GM12892 (cell line): ENCODE data around the gene WDR35.

Experiments
- DNase-seq: peaks from one replicate; pipeline ENCODE4 v3.0.0; 2011; ENCODE audit not compliant: insufficient read length
- FAIRE-seq: peaks from 2 replicates; lab custom pipeline; 2011; peaks lifted over from hg19 to GRCh38; lab: Jason Lieb, UNC
- POLR2A ChIP-seq: IDR thresholded peaks from 2 replicates; pipeline ENCODE4 v1.6.1; 2011; ENCODE audit warnings: low read depth, low read length, control low read depth
- POLR2AphosphoS5 ChIP-seq: IDR thresholded peaks from 2 replicates; pipeline ENCODE4 v1.6.1; 2011; ENCODE audit warnings: low read depth, low read length, control low read depth
- TAF1 ChIP-seq: IDR thresholded peaks from 2 replicates; pipeline ENCODE4 v1.6.1; 2011; ENCODE audit warnings: low read depth, mild to moderate bottlenecking, control low read depth, low read length, borderline replicate concordance

WDR35 gene

GRCh38 chr2:20005067-20005627 is 15.2 kb upstream of the WDR35 start:
- FAIRE-seq (no peak), DNase-seq (no peak)
- no peak for TF ChIP-seq POLR2AphosphoS5
- TF ChIP-seq TAF1: no peak
- TF ChIP-seq POLR2A: no peak

GRCh38 chr2:20001361-20001863 is 11.5 kb upstream of the WDR35 start:
- no peak for FAIRE-seq
- no peak for DNase-seq

GRCh38 chr2:19993731-19994130 is 3.8 kb upstream of the WDR35 start:
- TF ChIP-seq POLR2A (no peak), TAF1 (no peak), POLR2AphosphoS5 (no peak)
- FAIRE-seq (no peak), DNase-seq (no peak)

More at GRCh38 chr2:20001361-20001863, 11.5 kb upstream of the WDR35 start:
- no peak for TF ChIP-seq POLR2A
- TF ChIP-seq TAF1: no peak
- TF ChIP-seq POLR2AphosphoS5: no peak

- no peak for TF ChIP-seq TAF1
- no peak for TF ChIP-seq POLR2A
- TF ChIP-seq POLR2AphosphoS5: no peak
- DNase-seq (no peak), FAIRE-seq (no peak)
Observed at GRCh38 chr2:19991895-19992294, 2.0 kb upstream of the WDR35 start.

GRCh38 chr2:19990416-19990728 is 467 bp upstream of the WDR35 start:
- no peak for FAIRE-seq
- no peak for TF ChIP-seq POLR2A
- TF ChIP-seq POLR2AphosphoS5: no peak
- TF ChIP-seq TAF1: no peak
- DNase-seq: no peak

GRCh38 chr2:19989342-19989666 is 601 bp downstream of the WDR35 start:
- TF ChIP-seq POLR2AphosphoS5 (no peak), TAF1 (no peak), POLR2A (no peak)
- no peak for FAIRE-seq
- DNase-seq: no peak

GRCh38 chr2:19988600-19988999 is 1.3 kb downstream of the WDR35 start:
- no peak for FAIRE-seq
- no peak for DNase-seq
- no peak for TF ChIP-seq POLR2A

- TF ChIP-seq POLR2AphosphoS5 (no peak), POLR2A (no peak), TAF1 (no peak)
- FAIRE-seq: peak; percentile 88
- DNase-seq: no peak
Observed at GRCh38 chr2:19987936-19988335, 2.0 kb downstream of the WDR35 start.

GRCh38 chr2:19982268-19982667 is 7.6 kb downstream of the WDR35 start:
- no peak for FAIRE-seq
- DNase-seq: no peak
- TF ChIP-seq TAF1 (no peak), POLR2AphosphoS5 (no peak), POLR2A (no peak)

- no peak for TF ChIP-seq POLR2AphosphoS5
- no peak for TF ChIP-seq POLR2A
- no peak for TF ChIP-seq TAF1
- no peak for DNase-seq
- FAIRE-seq: no peak
Observed at GRCh38 chr2:19979932-19980331, 10.0 kb downstream of the WDR35 start.

- FAIRE-seq (no peak), DNase-seq (no peak)
- TF ChIP-seq POLR2A (no peak), POLR2AphosphoS5 (no peak), TAF1 (no peak)
Observed at GRCh38 chr2:19973466-19973865, 16.4 kb downstream of the WDR35 start.

- TF ChIP-seq POLR2AphosphoS5: no peak
- FAIRE-seq (no peak), DNase-seq (no peak)
Observed at GRCh38 chr2:19971691-19972090, 18.2 kb downstream of the WDR35 start.

GRCh38 chr2:19963386-19963785 is 26.5 kb downstream of the WDR35 start:
- DNase-seq (no peak), FAIRE-seq (no peak)
- TF ChIP-seq TAF1: no peak
- TF ChIP-seq POLR2AphosphoS5: no peak
- no peak for TF ChIP-seq POLR2A
